SU-DHL-6 (cell line): ENCODE measurements around the gene ANXA8.

Experiments used
- H2AFZ ChIP-seq: fragments of 200-600 bp; sonication (generic); 2 replicates; pipeline ENCODE4 v1.6.1; 2014; ENCODE audit warnings: low read depth, mild to moderate bottlenecking, moderate library complexity, mixed read lengths, antibody characterized with exemption, low read length; ENCODE audit not compliant: severe bottlenecking
- H3F3A ChIP-seq: fragments of 200-600 bp; shearing (Covaris generic); 2 replicates; pipeline ENCODE4 v1.6.0; 2016; ENCODE audit warnings: antibody characterized with exemption, mild to moderate bottlenecking; ENCODE audit not compliant: insufficient read depth
- H3K27ac ChIP-seq: fragments of 200-600 bp; sonication (generic); 2 replicates; pipeline ENCODE4 v1.5.1; 2016; ENCODE audit warnings: low read depth, mild to moderate bottlenecking, low read length, moderate library complexity, mixed read lengths
- H3K27me3 ChIP-seq: fragments of 200-600 bp; sonication (generic), shearing (Covaris generic); 2 replicates; pipeline ENCODE4 v1.6.0; 2014; ENCODE audit warnings: mild to moderate bottlenecking, low read length
- H3K36me3 ChIP-seq: fragments of 200-600 bp; sonication (generic); 2 replicates; pipeline ENCODE4 v1.6.1; 2014; ENCODE audit warnings: mild to moderate bottlenecking, low read length, mixed read lengths
- H3K4me2 ChIP-seq: fragments of 300-600, 200-600 bp; shearing (Covaris generic), sonication (generic); 2 replicates; pipeline ENCODE4 v1.6.0; 2014; ENCODE audit warnings: low read length, low read depth, mild to moderate bottlenecking; ENCODE audit not compliant: poor library complexity, severe bottlenecking
- H3K4me3 ChIP-seq: fragments of 200-600 bp; sonication (generic); 2 replicates; pipeline ENCODE4 v1.5.1; 2014; ENCODE audit warnings: antibody characterized with exemption, low read length, mild to moderate bottlenecking, mixed read lengths; ENCODE audit not compliant: insufficient read depth, poor library complexity, severe bottlenecking
- H3K79me2 ChIP-seq: fragments of 200-600 bp; sonication (generic); 2 replicates; pipeline ENCODE4 v1.6.1; 2014; ENCODE audit warnings: mild to moderate bottlenecking, low read length, moderate library complexity; ENCODE audit not compliant: insufficient read depth
- H3K9ac ChIP-seq: fragments of 200-600 bp; sonication (generic); 2 replicates; pipeline ENCODE4 v1.7.0; 2014; ENCODE audit warnings: mild to moderate bottlenecking, low read length
- H3K9me2 ChIP-seq: fragments of 200-600 bp; sonication (generic); replicated peaks from 2 replicates; pipeline ENCODE4 v1.6.1; 2014; ENCODE audit warnings: low read length; ENCODE audit not compliant: insufficient read depth
- H3K9me3 ChIP-seq: fragments of 200-600 bp; sonication (generic); 2 replicates; pipeline ENCODE4 v1.6.1; 2014; ENCODE audit warnings: low read length, mixed read lengths; ENCODE audit not compliant: insufficient read depth
- H4K20me1 ChIP-seq: fragments of 200-600 bp; sonication (generic); 2 replicates; pipeline ENCODE4 v1.6.1; 2014; ENCODE audit warnings: low read depth, mild to moderate bottlenecking, antibody characterized with exemption, low read length, moderate library complexity, mixed read lengths
- CTCF ChIP-seq: fragments of 200-600 bp; sonication (generic); IDR thresholded peaks from one replicate; pipeline ENCODE4 v1.5.1; 2017; ENCODE audit warnings: antibody characterized with exemption, mild to moderate bottlenecking, low read length, moderate library complexity; ENCODE audit not compliant: insufficient read depth, poor library complexity, severe bottlenecking
- EZH2phosphoT487 ChIP-seq: fragments of 200-600 bp; sonication (generic), shearing (Covaris generic); conservative IDR thresholded peaks from 2 replicates; pipeline ENCODE4 v1.6.1; 2018; ENCODE audit warnings: mild to moderate bottlenecking, antibody characterized with exemption, low read length, moderate library complexity, mixed read lengths

Gene ANXA8

GRCh38 chr10:47449979-47450378 is 33.9 kb downstream of the ANXA8 start:
- Histone ChIP-seq H3K27me3 (no peaks in the 10 kb centered on the region), H3F3A (no peaks in the 10 kb centered on the region), H3K79me2 (no peaks in the 10 kb centered on the region), H3K9me3 (no peaks in the 10 kb centered on the region), H3K4me3 (no peak overlapping the region), H3K9me2 (no peaks in the 10 kb centered on the region), H4K20me1 (no peaks in the 10 kb centered on the region), H3K36me3 (no peaks in the 10 kb centered on the region), H2AFZ (no peak overlapping the region), H3K4me2 (no peak overlapping the region), H3K9ac (no peak overlapping the region), H3K27ac (no peak overlapping the region)
- no peak for TF ChIP-seq EZH2phosphoT487

- H3K9me2 ChIP-seq = no peaks in the 10 kb centered on the region
- no peaks in the 10 kb centered on the region for H3K27me3 ChIP-seq
- H2AFZ ChIP-seq = no peak overlapping the region
- no peak overlapping the region for H3K4me3 ChIP-seq
- H3K36me3 ChIP-seq = no peaks in the 10 kb centered on the region
- H3K9ac ChIP-seq = no peak overlapping the region
- TF ChIP-seq CTCF (no peak), EZH2phosphoT487 (no peak)
- H3K27ac ChIP-seq = no peak overlapping the region
- H4K20me1 ChIP-seq = no peaks in the 10 kb centered on the region
- H3K9me3 ChIP-seq = no peaks in the 10 kb centered on the region
- no peak overlapping the region for H3K4me2 ChIP-seq
- no peaks in the 10 kb centered on the region for H3F3A ChIP-seq
- H3K79me2 ChIP-seq = no peaks in the 10 kb centered on the region
These were observed 34.6 kb downstream of the ANXA8 start for GRCh38 chr10:47449102-47449978.

GRCh38 chr10:47447705-47448104 is 36.2 kb downstream of the ANXA8 start:
- Histone ChIP-seq H3K27me3 (no peaks in the 10 kb centered on the region), H3K9me3 (no peaks in the 10 kb centered on the region), H3K36me3 (no peaks in the 10 kb centered on the region), H3K79me2 (no peaks in the 10 kb centered on the region), H3K27ac (no peak overlapping the region), H2AFZ (no peak overlapping the region), H3K9me2 (no peaks in the 10 kb centered on the region), H3K9ac (no peak overlapping the region), H4K20me1 (no peaks in the 10 kb centered on the region), H3F3A (no peaks in the 10 kb centered on the region), H3K4me2 (no peak overlapping the region), H3K4me3 (no peak overlapping the region)
- no peak for TF ChIP-seq EZH2phosphoT487
- TF ChIP-seq CTCF = no peak

GRCh38 chr10:47447209-47447608 is 36.7 kb downstream of the ANXA8 start:
- Histone ChIP-seq H3K4me2 (no peak overlapping the region), H3K79me2 (no peaks in the 10 kb centered on the region), H3K4me3 (no peak overlapping the region), H3K27me3 (no peaks in the 10 kb centered on the region), H3K9me3 (no peaks in the 10 kb centered on the region), H2AFZ (no peak overlapping the region), H3F3A (no peaks in the 10 kb centered on the region), H4K20me1 (no peaks in the 10 kb centered on the region), H3K9me2 (no peaks in the 10 kb centered on the region), H3K27ac (no peak overlapping the region), H3K36me3 (no peaks in the 10 kb centered on the region), H3K9ac (no peak overlapping the region)
- no peak for TF ChIP-seq EZH2phosphoT487
- no peak for TF ChIP-seq CTCF
